AG09309 (cell line): ENCODE results near the gene POC1A.

Source experiments
- DNase-seq: peaks from one replicate; pipeline ENCODE4 v3.0.0-alpha.2; 2010; ENCODE audit warnings: low read depth
- H3K4me3 ChIP-seq: 2 replicates; pipeline ENCODE4 v1.5.1; 2011; ENCODE audit warnings: mild to moderate bottlenecking, low read depth, low read length, moderate library complexity; ENCODE audit not compliant: control insufficient read depth
- TF ChIP-seq, protein P1 (sequence below): IDR thresholded peaks from 2 replicates; pipeline ENCODE4 v1.5.1; 2011; ENCODE audit warnings: mild to moderate bottlenecking, low read depth, low read length, inconsistent platforms; ENCODE audit not compliant: insufficient read depth, control insufficient read depth; ENCODE audit errors: missing control alignments

The POC1A gene

GRCh38 chr3:52102934-52103333 is 51.3 kb downstream of the POC1A start:
- H3K4me3 ChIP-seq, result no peak overlapping the region
- DNase-seq, result no peak
- TF ChIP-seq, protein P1, sequence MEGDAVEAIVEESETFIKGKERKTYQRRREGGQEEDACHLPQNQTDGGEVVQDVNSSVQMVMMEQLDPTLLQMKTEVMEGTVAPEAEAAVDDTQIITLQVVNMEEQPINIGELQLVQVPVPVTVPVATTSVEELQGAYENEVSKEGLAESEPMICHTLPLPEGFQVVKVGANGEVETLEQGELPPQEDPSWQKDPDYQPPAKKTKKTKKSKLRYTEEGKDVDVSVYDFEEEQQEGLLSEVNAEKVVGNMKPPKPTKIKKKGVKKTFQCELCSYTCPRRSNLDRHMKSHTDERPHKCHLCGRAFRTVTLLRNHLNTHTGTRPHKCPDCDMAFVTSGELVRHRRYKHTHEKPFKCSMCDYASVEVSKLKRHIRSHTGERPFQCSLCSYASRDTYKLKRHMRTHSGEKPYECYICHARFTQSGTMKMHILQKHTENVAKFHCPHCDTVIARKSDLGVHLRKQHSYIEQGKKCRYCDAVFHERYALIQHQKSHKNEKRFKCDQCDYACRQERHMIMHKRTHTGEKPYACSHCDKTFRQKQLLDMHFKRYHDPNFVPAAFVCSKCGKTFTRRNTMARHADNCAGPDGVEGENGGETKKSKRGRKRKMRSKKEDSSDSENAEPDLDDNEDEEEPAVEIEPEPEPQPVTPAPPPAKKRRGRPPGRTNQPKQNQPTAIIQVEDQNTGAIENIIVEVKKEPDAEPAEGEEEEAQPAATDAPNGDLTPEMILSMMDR, result no peak

DNA sequence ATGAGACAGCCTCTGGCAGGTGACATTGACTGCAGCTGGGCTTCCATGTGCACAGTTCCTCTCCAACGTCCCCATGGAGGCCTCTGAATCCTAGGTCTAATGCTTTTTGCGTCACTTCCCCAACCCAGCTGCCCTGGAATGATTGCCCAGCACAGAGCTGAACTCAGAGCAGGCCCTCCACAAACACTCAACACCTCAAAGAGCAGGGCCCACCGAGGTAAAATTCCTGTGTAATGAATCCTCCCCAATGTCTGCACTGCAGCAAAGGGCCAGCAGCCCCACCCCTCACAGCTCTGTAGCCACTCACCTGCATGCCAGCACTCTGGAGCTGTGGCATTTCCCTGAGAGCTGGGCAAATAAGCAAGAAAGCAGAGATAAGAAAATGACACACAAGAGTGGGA is 55.2 kb downstream of the POC1A start:
- TF ChIP-seq, protein P1, result no peak
- no peak for DNase-seq
- H3K4me3 ChIP-seq, result no peak overlapping the region

DNA sequence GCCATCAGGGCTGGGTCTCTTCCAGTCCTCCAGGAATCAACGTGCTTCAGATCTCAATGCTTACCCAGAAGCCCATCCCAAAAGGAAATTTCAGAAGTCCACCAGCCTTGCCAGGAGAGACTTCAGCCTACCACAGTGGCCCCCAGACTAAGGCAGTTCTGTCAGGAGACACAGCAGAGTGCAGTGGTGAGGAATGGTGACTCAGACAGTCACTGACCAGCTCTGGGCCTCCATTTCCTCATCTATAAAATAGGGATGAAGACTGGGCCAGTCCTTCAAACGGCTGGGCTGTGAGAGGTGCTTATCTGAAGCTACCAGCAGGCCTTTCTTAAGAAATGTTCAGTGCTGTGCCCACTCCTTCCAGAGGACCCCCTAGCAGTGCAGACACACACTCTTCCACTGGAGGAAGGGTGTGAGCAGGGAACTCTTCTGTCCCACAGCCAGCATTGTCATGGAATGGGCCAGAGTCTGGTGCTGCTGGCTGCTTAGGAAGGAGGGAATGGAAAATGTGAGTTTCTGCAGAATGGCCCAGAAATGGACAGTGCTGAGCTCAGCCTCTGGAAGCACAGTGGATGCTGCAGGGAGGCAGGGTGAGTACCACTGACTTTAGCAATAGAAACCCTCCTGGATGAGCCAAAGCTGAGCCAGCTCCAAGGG is 56.2 kb downstream of the POC1A start:
- TF ChIP-seq, protein P1, result no peak
- H3K4me3 ChIP-seq, result no peak overlapping the region
- no peak for DNase-seq

GRCh38 chr3:52095990-52096775 is 58.0 kb downstream of the POC1A start:
- no peak overlapping the region for H3K4me3 ChIP-seq
- TF ChIP-seq, protein P1, result no peak
- DNase-seq, result no peak

- H3K4me3 ChIP-seq, result no peak overlapping the region
- TF ChIP-seq, protein P1, result no peak
- no peak for DNase-seq
Measured at GRCh38 chr3:52094571-52095485, 59.4 kb downstream of the POC1A start.

- TF ChIP-seq, protein P1, result no peak
- no peak for DNase-seq
- H3K4me3 ChIP-seq, result no peak overlapping the region
Measured at GRCh38 chr3:52093756-52094545, 60.3 kb downstream of the POC1A start.
